Measurements from ENCODE around the gene TXLNG.
"Not testable (repeated sequence)": the region's sequence is repeated elsewhere in the genome, so short reads cannot be mapped to it uniquely, and the experiment has no call there.

Gene TXLNG

GRCh38 chrX:16839219-16839851 is 53.1 kb downstream of the TXLNG start:
- no peak for DNase-seq

GRCh38 chrX:16839852-16840460 is 53.7 kb downstream of the TXLNG start:
- DNase-seq: no peak

- DNase-seq: no peak
Measured at GRCh38 chrX:16842684-16843083, 56.4 kb downstream of the TXLNG start.

GRCh38 chrX:16843208-16843909 is 57.1 kb downstream of the TXLNG start:
- DNase-seq: no peak

GRCh38 chrX:16845686-16846085 is 59.4 kb downstream of the TXLNG start:
- no peak for DNase-seq

GRCh38 chrX:16848541-16848940 is 62.3 kb downstream of the TXLNG start:
- DNase-seq: no peak

- DNase-seq: no peak
Measured at GRCh38 chrX:16851421-16851820, 65.2 kb downstream of the TXLNG start.

- DNase-seq: no peak
Measured at GRCh38 chrX:16851827-16852226, 65.6 kb downstream of the TXLNG start.

GRCh38 chrX:16852617-16853179 is 66.4 kb downstream of the TXLNG start:
- DNase-seq: no peak

- no peak for DNase-seq
Measured at GRCh38 chrX:16853537-16853936, 67.3 kb downstream of the TXLNG start.

GRCh38 chrX:16855363-16856075 is 69.3 kb downstream of the TXLNG start:
- DNase-seq: no peak

GRCh38 chrX:16856076-16856404 is 69.8 kb downstream of the TXLNG start:
- DNase-seq: not testable (repeated sequence)

- DNase-seq: no peak
Measured at GRCh38 chrX:16856744-16857143, 70.5 kb downstream of the TXLNG start.

- no peak for DNase-seq
Measured at GRCh38 chrX:16862829-16863228, 76.6 kb downstream of the TXLNG start.

- no peak for DNase-seq
Measured at GRCh38 chrX:16867947-16868346, 81.7 kb downstream of the TXLNG start.

GRCh38 chrX:16868920-16869319 is 82.7 kb downstream of the TXLNG start:
- DNase-seq: no peak

GRCh38 chrX:16869393-16870094 is 83.3 kb downstream of the TXLNG start:
- DNase-seq: peak; percentile 3

- DNase-seq: peak; percentile 24
Measured at GRCh38 chrX:16870095-16870861, 84.0 kb downstream of the TXLNG start, which contains the start of gene RBBP7. TSS of gene RBBP7 (minus strand) at chrX:16870362. CDS start at chrX:16870053, 309 bp downstream.

- DNase-seq: peak; percentile 4
Measured at GRCh38 chrX:16870862-16871815, 84.9 kb downstream of the TXLNG start.

GRCh38 chrX:16873106-16873505 is 86.8 kb downstream of the TXLNG start:
- DNase-seq: no peak
